ENCODE measurements around the gene CFAP52.

Gene CFAP52

DNA sequence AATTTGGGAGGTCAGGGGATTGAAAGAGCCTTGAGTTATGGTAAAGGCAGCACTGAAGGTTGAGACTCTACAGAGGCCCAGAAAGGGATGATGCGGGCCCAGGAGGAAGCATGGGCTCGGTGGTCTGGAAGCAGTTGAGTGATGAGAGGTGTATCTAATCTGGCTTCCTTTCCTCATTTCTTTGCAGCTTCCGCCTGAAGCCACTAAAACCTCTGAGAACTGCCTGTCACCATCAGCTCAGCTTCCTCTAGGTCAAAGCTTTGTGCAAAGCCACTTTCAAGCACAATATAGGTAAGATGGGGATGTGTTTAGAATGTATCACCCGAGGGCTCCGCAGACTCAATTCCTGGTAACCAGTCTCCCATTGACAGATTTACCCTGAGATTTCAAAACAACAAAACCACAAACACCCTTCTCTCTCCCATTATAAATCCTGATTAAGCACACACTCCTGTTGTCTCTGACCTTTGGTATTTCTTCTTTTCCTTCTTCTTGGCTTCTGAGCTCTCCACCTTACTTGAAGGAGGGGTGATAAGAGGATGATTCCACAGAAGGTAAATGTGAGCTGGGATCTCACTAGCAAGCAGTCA is 90.1 kb downstream of the CFAP52 start:
- no peak for DNase-seq (ENCODE audit: low spot score)
- TF ChIP-seq, protein P1, sequence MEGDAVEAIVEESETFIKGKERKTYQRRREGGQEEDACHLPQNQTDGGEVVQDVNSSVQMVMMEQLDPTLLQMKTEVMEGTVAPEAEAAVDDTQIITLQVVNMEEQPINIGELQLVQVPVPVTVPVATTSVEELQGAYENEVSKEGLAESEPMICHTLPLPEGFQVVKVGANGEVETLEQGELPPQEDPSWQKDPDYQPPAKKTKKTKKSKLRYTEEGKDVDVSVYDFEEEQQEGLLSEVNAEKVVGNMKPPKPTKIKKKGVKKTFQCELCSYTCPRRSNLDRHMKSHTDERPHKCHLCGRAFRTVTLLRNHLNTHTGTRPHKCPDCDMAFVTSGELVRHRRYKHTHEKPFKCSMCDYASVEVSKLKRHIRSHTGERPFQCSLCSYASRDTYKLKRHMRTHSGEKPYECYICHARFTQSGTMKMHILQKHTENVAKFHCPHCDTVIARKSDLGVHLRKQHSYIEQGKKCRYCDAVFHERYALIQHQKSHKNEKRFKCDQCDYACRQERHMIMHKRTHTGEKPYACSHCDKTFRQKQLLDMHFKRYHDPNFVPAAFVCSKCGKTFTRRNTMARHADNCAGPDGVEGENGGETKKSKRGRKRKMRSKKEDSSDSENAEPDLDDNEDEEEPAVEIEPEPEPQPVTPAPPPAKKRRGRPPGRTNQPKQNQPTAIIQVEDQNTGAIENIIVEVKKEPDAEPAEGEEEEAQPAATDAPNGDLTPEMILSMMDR (IDR thresholded peaks at IDR 0.05) = no peak
- no peak overlapping the region for H3K27ac ChIP-seq
- no peak overlapping the region for H3K4me3 ChIP-seq

DNA sequence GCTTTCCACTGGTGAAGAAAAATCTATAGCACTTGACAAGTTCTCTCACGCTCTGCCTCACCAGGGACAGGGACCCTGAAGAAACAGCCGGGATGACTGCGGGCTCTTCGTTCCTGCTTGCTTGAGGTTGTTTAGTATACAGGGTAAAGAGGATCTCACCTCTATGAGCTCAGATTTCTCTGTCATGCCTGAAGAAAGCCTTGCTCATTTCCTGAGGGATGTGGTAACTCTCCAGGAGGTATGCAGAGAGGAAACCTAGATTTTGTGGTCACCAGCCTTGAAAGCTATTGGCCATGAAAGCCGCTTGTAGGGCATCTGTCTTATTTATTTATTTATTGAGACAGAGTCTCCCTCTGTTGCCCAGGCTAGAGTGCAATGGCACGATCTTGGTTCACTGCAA is 92.1 kb downstream of the CFAP52 start:
- H3K27ac ChIP-seq = no peak overlapping the region
- no peak overlapping the region for H3K4me3 ChIP-seq
- TF ChIP-seq, protein P1 (IDR thresholded peaks at IDR 0.05) = no peak
- no peak for DNase-seq (ENCODE audit: low spot score)

DNA sequence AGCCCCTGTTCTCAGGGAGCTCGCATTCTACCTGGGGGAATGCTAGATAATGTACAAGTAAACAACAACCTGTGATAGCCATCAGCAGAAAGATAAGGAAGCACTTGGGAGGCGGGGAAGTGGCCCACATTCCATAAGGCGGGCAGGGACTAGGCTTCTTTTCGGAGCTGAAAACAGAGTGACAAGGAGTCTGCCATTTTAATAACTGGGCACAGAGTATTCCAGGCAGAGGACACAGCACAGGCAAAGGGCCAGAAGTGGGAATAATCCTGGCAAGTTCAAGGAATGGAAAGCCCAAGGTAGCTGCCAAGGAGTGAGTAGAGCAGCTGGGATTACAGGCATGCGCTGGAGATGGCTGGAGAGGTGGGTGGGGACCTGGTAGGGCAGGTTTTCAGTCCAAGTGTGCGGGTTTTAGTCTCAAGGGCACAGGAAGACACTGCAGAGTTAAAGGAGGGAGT is 93.1 kb downstream of the CFAP52 start:
- no peak overlapping the region for H3K27ac ChIP-seq
- H3K4me3 ChIP-seq = no peak overlapping the region
- TF ChIP-seq, protein P1 (IDR thresholded peaks at IDR 0.05) = no peak
- DNase-seq (ENCODE audit: low spot score) = no peak

DNA sequence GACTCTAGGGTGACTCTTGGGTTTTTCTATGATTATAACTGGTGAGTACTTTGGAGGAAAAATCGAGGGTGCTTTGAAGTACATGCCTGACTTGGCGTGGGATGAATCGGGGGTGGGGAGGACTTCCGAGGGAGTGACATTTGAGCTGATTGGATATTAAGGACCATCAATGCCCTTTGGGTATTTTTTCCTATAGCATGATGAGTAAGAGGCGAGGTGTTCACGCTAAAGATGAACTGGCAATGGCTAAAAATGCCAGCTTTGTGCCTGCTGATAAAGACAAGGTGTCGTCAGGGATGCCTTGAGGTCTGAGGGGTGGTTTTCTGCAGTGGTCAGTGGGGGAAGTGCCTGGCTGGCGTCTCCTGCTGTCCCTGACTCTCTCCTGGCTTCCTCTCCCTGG is 94.2 kb downstream of the CFAP52 start:
- Histone ChIP-seq H3K27ac (no peak overlapping the region), H3K4me3 (no peak overlapping the region)
- no peak for DNase-seq (ENCODE audit: low spot score)
- TF ChIP-seq, protein P1 (IDR thresholded peaks at IDR 0.05) = no peak

DNA sequence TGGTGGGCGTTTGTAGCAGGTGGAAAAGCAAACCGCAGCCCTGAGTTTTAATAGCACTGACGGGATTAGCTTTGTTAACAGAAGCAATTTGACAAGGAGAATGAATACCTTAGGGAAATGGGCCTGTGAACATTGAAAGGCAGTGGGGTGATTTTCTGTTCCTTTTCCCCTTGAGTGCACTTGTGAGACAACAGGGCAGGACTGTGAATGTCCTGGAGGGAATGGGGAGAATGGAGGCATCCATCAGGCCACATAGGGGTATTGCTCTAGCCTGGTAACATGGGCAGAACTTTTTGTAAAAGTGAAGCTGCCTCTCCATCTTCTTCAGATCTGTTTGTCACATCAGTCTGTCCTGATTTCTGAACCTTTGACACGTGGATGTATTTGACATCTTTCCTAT is 95.1 kb downstream of the CFAP52 start:
- no peak for DNase-seq (ENCODE audit: low spot score)
- H3K27ac ChIP-seq = no peak overlapping the region
- H3K4me3 ChIP-seq = no peak overlapping the region
- TF ChIP-seq, protein P1 (IDR thresholded peaks at IDR 0.05) = no peak

DNA sequence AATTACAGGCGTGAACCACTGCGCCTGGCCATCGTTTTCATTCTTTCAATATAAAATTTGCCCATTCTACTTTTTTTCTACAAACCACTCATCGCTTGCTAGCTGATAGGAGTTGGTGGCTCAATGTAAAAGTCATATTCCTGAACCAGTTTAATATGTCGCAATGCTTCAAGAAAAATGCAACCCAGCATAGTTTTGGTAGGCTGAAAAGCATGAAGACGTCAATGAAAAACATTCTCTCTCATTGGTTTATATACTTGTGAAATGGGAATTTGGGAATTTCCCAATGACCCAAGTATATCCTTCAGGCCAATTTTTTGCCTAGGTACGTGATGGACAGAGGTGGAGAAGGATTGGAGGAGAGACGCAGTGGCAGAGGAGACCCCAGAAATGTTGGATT is 95.8 kb downstream of the CFAP52 start:
- Histone ChIP-seq H3K4me3 (no peak overlapping the region), H3K27ac (no peak overlapping the region)
- TF ChIP-seq, protein P1 (IDR thresholded peaks at IDR 0.05) = no peak
- DNase-seq (ENCODE audit: low spot score) = no peak

DNA sequence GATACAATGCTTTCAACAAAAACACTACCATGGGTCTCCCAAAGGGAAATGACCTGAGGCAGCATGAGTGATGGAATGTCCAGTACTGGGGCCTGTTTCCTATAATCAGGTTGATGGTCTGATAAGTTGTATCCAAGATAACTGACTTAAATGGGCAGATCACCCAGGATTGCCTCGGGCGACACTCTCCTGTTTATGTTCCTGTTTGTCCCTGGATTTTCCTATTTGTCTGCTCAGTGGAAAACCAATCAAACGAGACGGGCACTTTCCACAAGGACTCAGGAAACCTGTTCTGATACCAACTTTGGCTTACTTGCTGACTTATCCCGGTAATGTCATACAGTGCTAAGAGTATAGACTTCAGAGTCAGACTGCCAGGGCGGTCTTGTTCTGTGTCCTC is 96.2 kb downstream of the CFAP52 start:
- no peak overlapping the region for H3K4me3 ChIP-seq
- TF ChIP-seq, protein P1 (IDR thresholded peaks at IDR 0.05) = no peak
- no peak for DNase-seq (ENCODE audit: low spot score)
- H3K27ac ChIP-seq = no peak overlapping the region

All from coronary artery (tissue), 2 donors.